Measurements from ENCODE around the gene GMDS.
A peak's percentile ranks its signal among the peaks of the same experiment; 100 is the strongest.

GMDS gene

GRCh38 chr6:2216794-2217383 lies 28.5 kb downstream of the GMDS start:
- TF ChIP-seq CTCF (IDR thresholded peaks at IDR 0.05; ENCODE audit: low read depth, low read length) = no peak
- no peak for DNase-seq (ENCODE audit: low read depth in 2 of 2)
- H3K4me3 ChIP-seq (replicated peaks in 1 of 2; ENCODE audit: low read depth in 2 of 2, low read length in 2 of 2) = no peak overlapping the region

- H3K4me3 ChIP-seq (replicated peaks in 1 of 2; ENCODE audit: low read depth in 2 of 2, low read length in 2 of 2) = no peak overlapping the region
- no peak for DNase-seq (ENCODE audit: low read depth in 2 of 2)
- no peak for TF ChIP-seq CTCF (IDR thresholded peaks at IDR 0.05; ENCODE audit: low read depth, low read length)
Measured at GRCh38 chr6:2215342-2215741, 30.1 kb downstream of the GMDS start.

GRCh38 chr6:2213086-2213485 lies 32.3 kb downstream of the GMDS start:
- no peak for TF ChIP-seq CTCF (IDR thresholded peaks at IDR 0.05; ENCODE audit: low read depth, low read length)

GRCh38 chr6:2209226-2209809 lies 36.1 kb downstream of the GMDS start:
- H3K4me3 ChIP-seq (replicated peaks in 1 of 2; ENCODE audit: low read depth in 2 of 2, low read length in 2 of 2) = no peak overlapping the region
- DNase-seq (ENCODE audit: low read depth in 2 of 2) = peak; percentile 34 to 51
- TF ChIP-seq CTCF (IDR thresholded peaks at IDR 0.05; ENCODE audit: low read depth, low read length) = peak; percentile 77

More at GRCh38 chr6:2213086-2213485, 32.3 kb downstream of the GMDS start:
- H3K4me3 ChIP-seq (replicated peaks in 1 of 2; ENCODE audit: low read depth in 2 of 2, low read length in 2 of 2) = no peak overlapping the region
- DNase-seq (ENCODE audit: low read depth in 2 of 2) = no peak

- no peak overlapping the region for H3K4me3 ChIP-seq (replicated peaks in 1 of 2; ENCODE audit: low read depth in 2 of 2, low read length in 2 of 2)
- DNase-seq (ENCODE audit: low read depth in 2 of 2) = no peak
- TF ChIP-seq CTCF (IDR thresholded peaks at IDR 0.05; ENCODE audit: low read depth, low read length) = no peak
Measured at GRCh38 chr6:2208468-2208867, 36.9 kb downstream of the GMDS start.

GRCh38 chr6:2205396-2205795 lies 40.0 kb downstream of the GMDS start:
- TF ChIP-seq CTCF (IDR thresholded peaks at IDR 0.05; ENCODE audit: low read depth, low read length) = no peak
- DNase-seq (ENCODE audit: low read depth in 2 of 2) = no peak
- H3K4me3 ChIP-seq (replicated peaks in 1 of 2; ENCODE audit: low read depth in 2 of 2, low read length in 2 of 2) = no peak overlapping the region

GRCh38 chr6:2204272-2204671 lies 41.1 kb downstream of the GMDS start:
- TF ChIP-seq CTCF (IDR thresholded peaks at IDR 0.05; ENCODE audit: low read depth, low read length) = no peak
- no peak overlapping the region for H3K4me3 ChIP-seq (replicated peaks in 1 of 2; ENCODE audit: low read depth in 2 of 2, low read length in 2 of 2)
- no peak for DNase-seq (ENCODE audit: low read depth in 2 of 2)
